Myometrial cell (primary cell): ENCODE data around the gene CHRM2. TPM values are rescaled to one million over a fixed set of nuclear protein-coding genes. Genes with fewer than 3 reads are reported as not detected.

Experiments used
- total RNA-seq: library from RNA; depleted of rRNA; stranded (reverse); fragments of >200 nt; gene quantifications from 2 replicates; pipeline ENCODE4 v1.2.3, GENCODE V29; 2015

The CHRM2 gene
- 8.2 and 8.4 TPM in 2 replicates for total RNA-seq

DNA sequence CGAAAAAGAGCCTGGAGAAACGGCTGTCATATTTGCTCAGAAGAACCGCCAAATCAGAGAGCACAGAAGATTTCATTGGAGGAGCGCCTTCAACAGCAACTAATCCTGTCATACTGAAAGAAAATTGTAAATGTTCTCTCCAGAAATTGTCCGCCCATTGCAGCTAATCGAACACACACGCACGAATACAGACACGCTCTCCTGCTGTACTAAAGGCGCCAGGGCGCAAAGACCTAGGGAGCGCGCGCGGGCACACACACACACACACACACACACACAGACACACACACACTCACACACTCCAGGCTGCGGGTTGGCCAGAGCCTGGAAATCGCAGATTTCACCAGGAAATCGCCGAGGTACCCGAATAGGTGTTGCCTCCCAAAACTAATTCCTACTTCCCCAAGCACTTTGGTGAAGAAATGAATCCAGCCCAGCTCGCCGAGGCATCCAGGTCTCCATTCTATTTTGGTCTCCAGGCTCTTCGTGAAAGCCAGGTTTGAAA lies at the start of gene CHRM2:
Gene CHRM2, plus strand, starts transcription at position 157 of the 505 bp plus-strand sequence. CDS start 146,214 bp downstream, outside the sequence.

